HCT116 (cell line): ENCODE results near the gene SLCO4A1.

Source experiments
- CEBPB ChIP-seq: IDR thresholded peaks from 2 replicates; pipeline ENCODE4 v1.6.1; 2012; ENCODE audit warnings: low read depth
- EZH2 ChIP-seq: fragments of 200-600 bp; sonication (generic); IDR thresholded peaks from 2 replicates; pipeline ENCODE4 v1.6.1; 2017; ENCODE audit warnings: antibody characterized with exemption, mixed run types
- EZH2phosphoT487 ChIP-seq: fragments of 200-600 bp; IDR thresholded peaks from 2 replicates; pipeline ENCODE4 v1.6.1; 2018; ENCODE audit warnings: antibody characterized with exemption, borderline replicate concordance
- FOSL1 ChIP-seq: IDR thresholded peaks from 2 replicates; pipeline ENCODE4 v1.6.1; 2012; ENCODE audit warnings: low read depth
- JUND ChIP-seq: IDR thresholded peaks from 2 replicates; pipeline ENCODE4 v1.6.1; 2012
- POLR2A ChIP-seq: IDR thresholded peaks from 2 replicates; pipeline ENCODE4 v1.7.0; 2011; ENCODE audit warnings: borderline replicate concordance; ENCODE audit not compliant: insufficient read depth, insufficient read length; ENCODE audit errors: extremely low read depth
- POLR2AphosphoS5 ChIP-seq: IDR thresholded peaks from 2 replicates; pipeline ENCODE4 v1.6.1; 2011; ENCODE audit warnings: mild to moderate bottlenecking, low read depth, low read length, moderate library complexity
- SP1 ChIP-seq: IDR thresholded peaks from 2 replicates; pipeline ENCODE4 v1.6.1; 2012; ENCODE audit warnings: low read depth
- TF ChIP-seq, protein P1 (sequence below), 3 experiments: fragments of 200-600 bp in 1 of 3; sonication (generic) in 1 of 3; IDR thresholded peaks in 2 of 3; conservative IDR thresholded peaks in 1 of 3; 2 replicates each; pipeline ENCODE4 v1.5.1; 2012 to 2017; ENCODE audit warnings: low read depth in 2 of 3, low read length in 2 of 3, antibody characterized with exemption in 1 of 3, borderline replicate concordance in 1 of 3, control low read depth in 1 of 3, mild to moderate bottlenecking in 1 of 3, mixed read lengths in 1 of 3, mixed run types in 1 of 3, moderate library complexity in 1 of 3; ENCODE audit not compliant: insufficient read depth in 1 of 3
- TF ChIP-seq, protein P2 (sequence below): IDR thresholded peaks from 2 replicates; pipeline ENCODE4 v1.6.1; 2012; ENCODE audit warnings: low read depth

DNA sequence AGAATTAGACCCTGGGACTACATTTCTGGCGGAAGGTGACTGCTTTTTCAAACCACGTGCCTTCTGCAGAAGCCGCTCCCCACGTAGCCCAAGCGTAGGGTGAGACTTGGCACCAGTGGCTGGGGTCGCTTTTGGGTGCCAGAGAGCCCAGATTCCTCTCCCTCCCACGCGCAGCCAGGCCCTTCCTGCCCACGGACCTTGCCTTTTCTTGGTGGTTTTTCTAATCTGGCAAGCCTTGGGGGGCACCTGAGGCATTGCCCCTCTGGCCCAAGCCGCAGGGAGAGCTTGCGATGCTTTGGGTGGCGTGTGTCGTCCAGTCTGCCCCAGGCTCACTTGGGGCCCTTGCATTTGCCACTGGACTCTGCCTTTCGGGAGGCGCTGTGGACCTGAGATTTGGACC is 3.3 kb downstream of the SLCO4A1 start:
- no peak for TF ChIP-seq EZH2
- TF ChIP-seq, protein P1, sequence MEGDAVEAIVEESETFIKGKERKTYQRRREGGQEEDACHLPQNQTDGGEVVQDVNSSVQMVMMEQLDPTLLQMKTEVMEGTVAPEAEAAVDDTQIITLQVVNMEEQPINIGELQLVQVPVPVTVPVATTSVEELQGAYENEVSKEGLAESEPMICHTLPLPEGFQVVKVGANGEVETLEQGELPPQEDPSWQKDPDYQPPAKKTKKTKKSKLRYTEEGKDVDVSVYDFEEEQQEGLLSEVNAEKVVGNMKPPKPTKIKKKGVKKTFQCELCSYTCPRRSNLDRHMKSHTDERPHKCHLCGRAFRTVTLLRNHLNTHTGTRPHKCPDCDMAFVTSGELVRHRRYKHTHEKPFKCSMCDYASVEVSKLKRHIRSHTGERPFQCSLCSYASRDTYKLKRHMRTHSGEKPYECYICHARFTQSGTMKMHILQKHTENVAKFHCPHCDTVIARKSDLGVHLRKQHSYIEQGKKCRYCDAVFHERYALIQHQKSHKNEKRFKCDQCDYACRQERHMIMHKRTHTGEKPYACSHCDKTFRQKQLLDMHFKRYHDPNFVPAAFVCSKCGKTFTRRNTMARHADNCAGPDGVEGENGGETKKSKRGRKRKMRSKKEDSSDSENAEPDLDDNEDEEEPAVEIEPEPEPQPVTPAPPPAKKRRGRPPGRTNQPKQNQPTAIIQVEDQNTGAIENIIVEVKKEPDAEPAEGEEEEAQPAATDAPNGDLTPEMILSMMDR (IDR thresholded peaks at IDR 0.05 in 2 of 3, conservative IDR thresholded peaks at IDR 0.05 in 1 of 3; ENCODE audit: borderline replicate concordance in 1 of 3, insufficient read depth in 1 of 3, low read depth in 2 of 3, low read length in 2 of 3): no peak
- TF ChIP-seq, protein P2, sequence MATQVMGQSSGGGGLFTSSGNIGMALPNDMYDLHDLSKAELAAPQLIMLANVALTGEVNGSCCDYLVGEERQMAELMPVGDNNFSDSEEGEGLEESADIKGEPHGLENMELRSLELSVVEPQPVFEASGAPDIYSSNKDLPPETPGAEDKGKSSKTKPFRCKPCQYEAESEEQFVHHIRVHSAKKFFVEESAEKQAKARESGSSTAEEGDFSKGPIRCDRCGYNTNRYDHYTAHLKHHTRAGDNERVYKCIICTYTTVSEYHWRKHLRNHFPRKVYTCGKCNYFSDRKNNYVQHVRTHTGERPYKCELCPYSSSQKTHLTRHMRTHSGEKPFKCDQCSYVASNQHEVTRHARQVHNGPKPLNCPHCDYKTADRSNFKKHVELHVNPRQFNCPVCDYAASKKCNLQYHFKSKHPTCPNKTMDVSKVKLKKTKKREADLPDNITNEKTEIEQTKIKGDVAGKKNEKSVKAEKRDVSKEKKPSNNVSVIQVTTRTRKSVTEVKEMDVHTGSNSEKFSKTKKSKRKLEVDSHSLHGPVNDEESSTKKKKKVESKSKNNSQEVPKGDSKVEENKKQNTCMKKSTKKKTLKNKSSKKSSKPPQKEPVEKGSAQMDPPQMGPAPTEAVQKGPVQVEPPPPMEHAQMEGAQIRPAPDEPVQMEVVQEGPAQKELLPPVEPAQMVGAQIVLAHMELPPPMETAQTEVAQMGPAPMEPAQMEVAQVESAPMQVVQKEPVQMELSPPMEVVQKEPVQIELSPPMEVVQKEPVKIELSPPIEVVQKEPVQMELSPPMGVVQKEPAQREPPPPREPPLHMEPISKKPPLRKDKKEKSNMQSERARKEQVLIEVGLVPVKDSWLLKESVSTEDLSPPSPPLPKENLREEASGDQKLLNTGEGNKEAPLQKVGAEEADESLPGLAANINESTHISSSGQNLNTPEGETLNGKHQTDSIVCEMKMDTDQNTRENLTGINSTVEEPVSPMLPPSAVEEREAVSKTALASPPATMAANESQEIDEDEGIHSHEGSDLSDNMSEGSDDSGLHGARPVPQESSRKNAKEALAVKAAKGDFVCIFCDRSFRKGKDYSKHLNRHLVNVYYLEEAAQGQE: no peak
- TF ChIP-seq POLR2AphosphoS5: no peak
- TF ChIP-seq EZH2phosphoT487: no peak
- no peak for TF ChIP-seq JUND
- TF ChIP-seq FOSL1: no peak
- no peak for TF ChIP-seq SP1
- no peak for TF ChIP-seq CEBPB
- no peak for TF ChIP-seq POLR2A
